Prostate gland (tissue), 2 donors: ENCODE measurements around the gene STK25.

ENCODE experiments used
- CTCF ChIP-seq, 4 experiments: fragments of 200-600 bp in 2 of 4; fragments of 450-650 bp in 2 of 4; sonication (generic) in 2 of 4; IDR thresholded peaks; 1 replicate in 3 of 4; 2 replicates in 1 of 4; pipeline ENCODE4 v1.5.1; 2016 to 2019; ENCODE audit warnings: antibody characterized with exemption in 4 of 4, mild to moderate bottlenecking in 2 of 4, moderate library complexity in 2 of 4
- POLR2A ChIP-seq: fragments of 450-650 bp; IDR thresholded peaks from one replicate; pipeline ENCODE4 v1.6.1; 2016; ENCODE audit warnings: antibody characterized with exemption, mild to moderate bottlenecking

- TF ChIP-seq CTCF (IDR thresholded peaks at IDR 0.05) = no peak
- no peak for TF ChIP-seq POLR2A
Observed at GRCh38 chr2:241550616-241551580, 42.5 kb upstream of the STK25 start.
